Stimulated activated CD8-positive, alpha-beta memory T cell treated with anti-CD3 and anti-CD28 coated beads, Interleukin-7, amount 100 ng/mL, for 48 hours (primary cell): ENCODE data around the gene CADM2.
A peak's percentile ranks its signal among the peaks of the same experiment; 100 is the strongest.

ENCODE experiments used
- DNase-seq, 2 donors: peaks; one replicate each; pipeline ENCODE4 v3.0.0-alpha.2; 2020; ENCODE audit warnings: low read depth in 1 of 2; ENCODE audit errors: extremely low read depth in 1 of 2

The CADM2 gene

DNA sequence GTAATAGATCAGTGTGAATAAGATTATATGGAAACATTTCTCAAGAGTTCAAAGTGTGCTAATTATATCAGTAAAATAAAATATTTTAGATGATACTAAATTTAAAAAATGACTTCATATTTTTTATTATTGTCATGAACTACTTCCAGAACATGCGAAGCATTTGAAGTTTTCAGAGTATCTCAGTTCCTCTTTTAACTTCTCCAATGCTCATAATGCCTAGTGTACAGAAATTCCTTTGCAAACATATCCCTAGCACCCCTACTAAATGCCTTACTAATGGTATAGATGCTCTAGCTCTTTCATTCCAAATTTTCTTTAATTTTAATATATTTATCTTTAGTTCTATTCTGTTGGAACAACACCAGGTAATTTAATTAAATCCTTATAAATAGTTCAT is 580.4 kb downstream of the CADM2 start:
- no peak for DNase-seq

DNA sequence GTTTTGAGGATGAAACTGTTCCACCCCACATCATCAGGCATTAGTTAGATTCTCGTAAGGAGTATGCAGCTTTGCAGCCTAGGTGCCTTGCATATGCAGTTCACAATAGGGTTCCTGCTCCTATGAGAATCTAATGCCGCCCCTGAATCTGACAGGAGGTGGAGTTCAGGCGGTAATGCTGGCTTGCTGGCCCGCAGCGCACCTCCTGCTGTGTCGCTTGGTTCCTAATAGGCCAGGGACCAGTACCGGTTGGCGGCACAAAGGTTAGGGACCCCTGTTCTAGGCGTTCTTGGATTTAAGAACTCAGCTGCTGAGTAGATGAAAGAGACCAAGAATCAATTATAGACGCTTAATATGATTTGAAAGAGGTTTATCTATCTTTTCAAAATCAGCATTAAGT is 595.4 kb downstream of the CADM2 start:
- DNase-seq = no peak

DNA sequence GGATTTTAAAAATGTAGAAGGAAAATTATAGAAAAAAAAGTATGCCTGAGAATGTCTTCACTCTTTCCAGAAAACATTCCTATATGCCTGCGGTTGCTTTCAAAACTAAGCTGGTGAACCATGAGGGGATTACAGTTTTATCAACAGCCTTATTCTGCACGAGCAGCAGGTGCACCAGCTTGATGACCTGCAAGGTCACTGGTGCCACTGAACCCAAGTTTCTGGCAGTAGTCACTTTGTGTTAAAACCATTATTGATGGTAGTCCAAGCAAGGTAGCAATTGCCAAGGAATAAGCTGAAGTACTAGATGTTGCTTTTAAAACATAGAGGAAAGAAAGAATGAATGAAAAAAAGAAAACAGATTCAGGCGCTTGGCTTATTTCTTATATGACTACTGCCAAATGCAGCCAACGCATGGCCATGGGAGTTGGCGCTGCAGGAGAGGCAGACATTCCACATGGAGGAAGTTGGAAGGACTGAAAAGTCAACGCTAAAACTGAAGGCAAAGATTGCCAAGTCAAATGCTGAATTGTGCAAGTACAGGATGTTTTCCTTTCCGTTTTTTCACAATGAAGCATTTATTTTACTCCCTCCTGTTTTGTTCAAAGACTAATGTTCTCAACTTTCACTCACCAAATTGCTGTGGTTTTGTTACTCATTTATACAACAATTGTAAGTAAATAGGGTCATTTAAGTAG is 601.4 kb downstream of the CADM2 start:
- no peak for DNase-seq

DNA sequence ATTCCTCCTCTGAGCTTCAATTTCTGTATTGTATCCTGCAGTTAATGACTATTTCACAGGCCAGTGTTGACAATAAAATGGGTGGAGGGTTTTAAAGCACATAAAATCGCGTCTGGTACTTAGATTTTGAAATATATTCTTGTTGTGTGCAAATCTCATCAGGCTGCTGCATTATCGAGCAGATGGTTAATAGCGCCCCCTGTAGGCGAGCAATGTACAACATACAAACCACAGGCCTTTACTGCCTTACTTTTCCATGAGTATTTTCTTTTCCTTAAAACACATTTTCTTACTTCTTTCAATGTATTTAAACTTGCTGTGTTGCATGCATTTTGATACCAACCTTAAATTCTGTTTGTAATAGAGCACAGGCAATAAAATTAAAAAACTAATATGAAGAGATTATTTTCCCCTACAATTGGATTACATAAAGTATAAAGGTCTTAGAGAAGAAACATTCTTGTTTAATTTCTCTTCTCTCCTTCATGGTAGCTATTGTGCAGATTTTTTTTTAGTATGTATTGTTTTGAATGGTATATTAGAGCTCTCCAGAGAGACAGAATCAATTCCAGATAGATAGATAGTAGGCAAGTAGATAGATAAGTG is 608.4 kb downstream of the CADM2 start:
- peak in 1 of 2 donors; percentile 3 for DNase-seq

DNA sequence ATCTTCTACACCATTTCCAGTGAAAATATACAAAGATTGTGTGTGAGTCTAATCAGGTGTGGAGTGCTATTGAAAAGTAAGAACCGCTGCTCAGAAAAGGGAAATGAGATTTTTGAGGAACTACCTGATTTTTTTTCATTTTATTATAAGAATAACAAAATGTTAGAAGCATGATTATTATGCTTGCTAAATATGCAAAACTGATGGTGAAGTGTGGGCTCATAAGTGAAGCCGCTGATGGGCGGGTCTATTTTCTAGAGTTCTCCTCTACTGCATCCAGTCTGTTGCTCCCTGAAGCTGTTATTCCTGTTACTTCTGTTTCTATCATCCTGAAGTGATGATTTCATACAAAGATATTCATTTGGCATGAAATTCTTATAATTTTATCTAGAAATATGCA is 612.0 kb downstream of the CADM2 start:
- no peak for DNase-seq

DNA sequence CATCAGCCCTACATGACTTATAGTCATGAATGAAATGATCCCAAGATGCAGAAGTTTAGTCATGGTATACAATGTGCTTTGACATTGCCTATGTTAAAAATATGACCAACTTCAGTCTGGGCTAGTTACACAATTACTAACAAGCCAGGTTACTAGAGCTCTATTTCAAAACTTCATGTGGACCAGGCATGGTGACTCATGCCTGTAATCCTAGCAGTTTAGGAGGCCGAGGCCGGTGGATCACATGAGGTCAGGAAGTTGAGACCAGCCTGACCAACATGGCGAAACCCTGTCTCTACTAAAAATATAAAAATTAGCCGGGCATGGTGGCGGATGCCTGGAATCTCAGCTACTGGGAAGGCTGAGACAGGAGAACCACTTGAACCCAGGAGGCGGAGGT is 613.0 kb downstream of the CADM2 start:
- DNase-seq = no peak

DNA sequence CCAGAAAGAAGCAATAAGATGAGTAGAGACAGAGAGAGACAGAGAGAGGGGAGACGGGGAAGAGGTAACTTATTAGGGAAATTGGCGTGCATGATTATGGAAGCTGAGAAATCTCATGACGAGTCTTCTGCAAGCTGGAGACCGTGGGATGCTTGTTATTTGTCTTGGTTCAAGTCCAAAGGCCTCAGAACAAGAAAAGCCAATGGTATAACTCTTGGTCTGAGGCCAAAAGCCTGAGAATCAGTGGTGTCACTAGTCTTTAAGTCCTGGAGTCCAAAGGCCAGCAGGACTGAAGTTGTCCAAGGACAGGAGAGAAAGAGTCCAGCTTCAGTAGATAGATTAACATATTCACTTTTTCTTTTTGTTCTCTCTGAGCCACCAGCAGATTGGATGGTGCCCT is 613.6 kb downstream of the CADM2 start:
- no peak for DNase-seq

DNA sequence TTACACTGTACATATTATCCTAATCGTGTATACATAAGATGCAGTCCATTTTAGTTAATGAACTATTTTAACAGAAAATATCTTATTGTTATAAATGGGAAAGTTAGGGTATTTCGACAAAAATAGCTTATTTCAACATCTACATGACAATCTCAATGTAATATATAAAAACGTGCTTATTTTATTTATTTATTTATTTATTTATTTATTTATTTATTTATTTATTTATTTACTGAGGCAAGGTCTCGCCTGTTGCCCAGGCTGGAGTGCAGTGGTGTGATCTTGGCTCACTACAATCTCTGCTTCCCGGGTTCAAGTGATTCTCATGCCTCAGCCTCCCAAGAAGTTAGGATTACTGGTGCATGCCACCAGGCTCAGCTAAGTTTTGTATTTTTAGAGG is 614.2 kb downstream of the CADM2 start:
- no peak for DNase-seq

DNA sequence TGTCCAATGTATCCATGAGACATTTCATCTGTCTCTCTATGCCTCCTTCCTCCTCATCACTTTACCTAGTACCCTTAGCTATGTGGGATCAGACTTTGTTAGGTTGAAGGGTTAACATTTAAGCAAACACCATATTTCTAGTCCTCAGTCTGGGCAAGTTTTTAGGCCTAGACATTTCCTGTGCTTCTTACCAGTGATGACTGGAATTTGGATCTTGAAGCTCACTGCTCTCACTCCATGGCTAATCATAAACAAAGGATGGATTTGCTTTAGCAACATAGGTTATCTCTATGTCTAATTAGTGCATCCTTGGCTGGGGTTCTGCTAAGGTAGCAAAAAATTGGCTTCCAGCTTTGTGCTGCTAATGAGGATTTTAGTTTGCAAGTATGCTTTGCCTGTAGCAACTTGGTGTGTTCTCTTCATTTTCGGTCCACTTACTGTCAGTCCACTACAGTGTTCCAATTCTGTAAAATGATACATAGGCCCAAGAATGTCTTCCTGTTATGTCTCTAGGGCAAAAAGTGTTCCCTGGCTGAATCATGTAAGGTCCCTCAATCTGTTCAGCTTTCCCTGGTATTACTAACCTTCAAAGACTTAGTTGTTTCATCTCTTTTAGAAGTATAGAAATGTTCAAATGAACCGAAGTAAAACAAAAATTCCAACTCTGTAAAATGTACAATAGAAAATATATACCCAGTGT is 615.4 kb downstream of the CADM2 start:
- DNase-seq = no peak

DNA sequence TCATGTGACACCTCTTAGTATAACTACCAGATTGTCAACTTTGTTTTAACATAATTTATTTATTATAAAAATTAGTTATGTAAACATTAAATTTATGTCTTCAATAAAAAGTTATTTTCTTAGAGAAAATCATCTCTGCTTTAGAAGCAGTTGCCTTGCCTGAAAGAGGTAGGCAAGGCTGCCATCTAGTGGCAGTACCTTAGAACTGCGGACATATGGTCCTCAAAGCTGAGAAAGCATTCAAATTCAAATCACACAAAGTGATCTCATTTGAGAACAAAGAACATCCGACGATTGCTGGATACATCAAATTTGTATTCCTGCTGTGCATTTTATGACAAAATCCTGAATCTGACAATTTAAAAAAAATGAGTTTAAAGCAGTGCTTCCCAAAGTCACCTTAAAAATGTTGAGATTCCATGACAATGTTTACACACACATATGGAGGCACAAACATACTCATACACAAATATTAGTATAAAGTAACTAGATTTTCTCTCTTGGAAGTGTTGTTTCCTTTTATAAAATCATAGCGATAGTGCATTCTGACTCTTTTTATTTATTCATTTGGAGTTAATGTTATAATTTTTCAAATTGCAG is 617.4 kb downstream of the CADM2 start:
- peak in 1 of 2 donors; percentile 5 for DNase-seq

DNA sequence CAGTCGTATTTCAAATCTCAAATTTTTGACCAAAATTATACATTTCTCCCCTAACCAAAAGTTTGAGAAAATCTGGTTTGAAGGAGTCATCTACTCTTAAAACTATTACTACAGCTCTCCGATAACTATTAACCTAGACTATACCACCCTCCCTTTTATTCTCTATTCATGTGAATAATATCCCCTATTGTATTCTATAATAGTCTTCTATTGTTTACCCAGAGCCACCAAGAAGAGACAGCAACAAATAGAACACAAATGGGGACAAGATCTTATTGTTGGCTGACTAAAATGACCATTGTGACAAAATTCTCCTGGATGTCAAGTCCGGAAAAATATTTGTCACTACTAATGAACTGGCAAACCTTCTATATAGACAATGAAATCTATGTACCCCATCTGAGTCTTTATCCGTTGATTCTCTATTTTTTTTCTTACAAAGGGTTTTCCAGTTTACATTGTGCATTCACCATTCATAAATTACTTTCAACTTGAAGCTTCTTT is 618.0 kb downstream of the CADM2 start:
- DNase-seq = no peak

DNA sequence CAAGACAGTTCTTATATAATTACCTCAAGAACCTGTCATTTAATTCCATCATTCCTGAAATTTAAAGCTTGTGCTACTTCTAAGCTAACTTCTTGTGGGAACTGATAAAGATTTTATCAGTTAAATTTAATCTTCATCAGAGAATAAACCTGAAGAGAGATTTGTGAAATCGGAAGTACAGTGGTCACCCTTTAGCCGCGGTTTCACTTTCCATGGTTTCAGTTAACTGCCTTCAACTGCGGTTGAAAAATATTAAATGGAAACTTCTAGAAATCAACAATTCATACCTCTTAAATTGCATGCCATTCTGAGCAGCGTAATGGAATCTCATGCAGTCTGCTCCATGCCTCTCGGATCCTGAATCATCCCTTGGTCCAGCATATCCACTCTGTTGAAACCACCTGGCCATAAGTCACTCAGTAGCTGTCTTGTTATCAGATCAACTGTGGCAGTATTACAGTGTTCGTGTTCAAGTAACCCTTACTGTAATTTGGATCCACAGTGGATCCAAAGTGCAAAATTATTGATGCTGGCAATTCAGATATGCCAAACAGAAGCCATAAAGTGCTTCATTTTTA is 626.1 kb downstream of the CADM2 start:
- no peak for DNase-seq

DNA sequence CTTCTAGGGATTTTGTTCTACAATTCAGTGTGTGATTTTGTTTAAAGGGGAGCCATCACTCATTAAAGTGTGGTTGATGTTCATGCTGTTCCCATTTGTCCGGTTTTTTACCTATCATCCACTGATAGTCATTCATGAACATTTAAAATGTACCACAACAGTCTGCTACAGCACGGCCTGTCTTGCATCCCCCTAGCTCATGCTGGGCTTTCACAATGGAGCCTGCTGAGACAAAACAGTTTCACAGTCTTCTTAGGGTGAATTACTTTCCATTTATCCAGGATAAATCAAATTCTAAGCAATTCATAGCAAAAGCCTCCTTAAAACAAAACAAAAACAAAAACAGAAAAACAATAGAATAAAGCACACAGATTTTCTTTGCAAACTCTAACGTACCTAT is 627.2 kb downstream of the CADM2 start:
- DNase-seq = no peak

DNA sequence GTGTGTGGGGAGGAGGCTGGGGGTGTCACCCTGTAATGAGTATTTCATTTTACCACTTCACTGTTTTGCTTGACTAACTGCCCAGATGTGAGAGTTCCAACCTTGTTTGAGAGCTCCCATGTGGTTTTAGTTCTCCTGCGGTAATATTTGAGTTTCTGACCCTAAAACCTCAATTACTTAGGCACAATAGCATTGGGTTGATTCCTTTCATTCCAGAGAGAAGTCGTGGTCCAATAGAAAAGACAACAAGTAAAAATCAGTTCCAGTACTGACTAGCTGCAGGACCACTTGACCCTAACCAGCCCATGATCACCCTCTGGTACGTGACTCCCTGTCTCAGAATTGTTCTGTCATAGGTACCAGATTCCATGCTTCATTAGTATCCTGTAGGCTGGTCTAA is 630.4 kb downstream of the CADM2 start:
- DNase-seq = no peak

DNA sequence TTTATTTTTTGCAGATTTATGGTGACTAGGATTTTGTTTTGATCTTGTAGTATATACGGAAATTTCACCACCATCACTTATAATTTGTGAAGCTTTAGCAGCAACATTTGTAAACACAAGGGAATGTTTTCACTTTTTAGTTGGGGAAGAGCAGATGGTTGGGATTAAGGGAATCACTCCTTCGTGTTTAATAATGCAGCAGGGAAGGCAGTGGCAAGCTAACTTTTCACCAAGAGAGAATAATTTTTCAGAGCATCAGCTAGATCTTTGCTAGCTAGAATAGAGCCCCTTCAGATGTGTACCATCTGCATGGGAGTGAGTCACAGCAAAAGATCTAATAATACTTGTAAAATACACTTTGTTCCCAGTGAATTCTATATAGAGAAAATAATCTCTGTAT is 632.7 kb downstream of the CADM2 start:
- DNase-seq = no peak

DNA sequence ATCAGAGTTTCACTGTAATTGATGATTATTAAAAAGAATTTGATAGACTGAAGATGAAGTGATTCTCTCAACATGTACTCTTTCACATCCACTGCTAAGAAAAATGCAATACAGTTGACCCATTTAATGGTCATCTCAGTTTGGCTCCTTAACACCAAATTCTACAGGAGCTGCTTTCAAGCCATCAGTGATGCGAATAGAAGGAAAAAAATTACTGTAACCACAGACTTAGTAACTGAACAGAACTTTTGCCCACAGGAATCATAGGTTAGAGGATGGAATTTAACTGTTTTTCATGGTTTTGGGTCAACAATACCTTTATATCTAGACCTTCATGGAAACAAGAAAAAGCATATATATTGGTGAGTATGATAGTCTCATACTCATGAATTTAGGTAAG is 633.5 kb downstream of the CADM2 start:
- DNase-seq = no peak

DNA sequence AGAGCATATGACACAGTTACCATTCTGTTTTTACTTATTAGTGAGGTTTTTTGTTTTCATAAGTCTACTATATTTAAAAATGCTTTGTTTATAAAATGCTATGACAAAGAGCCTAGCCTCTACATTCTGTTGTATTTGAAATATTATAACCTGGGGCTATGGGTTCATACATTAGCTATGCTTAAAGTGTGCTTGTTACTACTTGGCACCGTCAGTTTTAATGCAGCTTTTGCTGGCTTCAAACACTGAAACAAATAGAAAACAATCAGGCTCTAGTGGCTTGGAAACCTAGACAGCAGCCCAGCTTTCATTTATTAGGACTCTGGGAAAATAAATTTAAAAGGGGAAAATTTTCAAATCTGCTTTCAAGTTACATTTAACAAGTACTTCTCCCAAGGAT is 635.9 kb downstream of the CADM2 start:
- no peak for DNase-seq

DNA sequence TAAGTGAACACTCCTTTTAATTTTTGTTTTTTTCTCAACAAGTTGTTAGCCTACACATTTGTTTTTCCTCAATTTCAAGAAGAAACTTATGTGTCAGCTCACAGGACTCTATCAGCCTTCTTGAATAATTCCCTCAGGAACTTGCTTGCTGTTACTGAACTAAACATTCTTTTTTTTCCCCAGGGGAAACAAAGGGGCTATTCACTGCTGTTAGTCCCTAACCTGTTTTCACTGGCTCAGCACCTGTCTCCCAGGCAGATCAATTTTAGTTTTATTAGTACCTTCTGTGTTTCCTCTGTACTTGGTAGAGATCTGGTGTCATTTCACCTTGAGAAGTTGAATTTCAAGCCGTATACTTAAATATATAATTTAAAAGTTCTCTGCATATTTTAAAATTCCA is 644.6 kb downstream of the CADM2 start:
- no peak for DNase-seq

DNA sequence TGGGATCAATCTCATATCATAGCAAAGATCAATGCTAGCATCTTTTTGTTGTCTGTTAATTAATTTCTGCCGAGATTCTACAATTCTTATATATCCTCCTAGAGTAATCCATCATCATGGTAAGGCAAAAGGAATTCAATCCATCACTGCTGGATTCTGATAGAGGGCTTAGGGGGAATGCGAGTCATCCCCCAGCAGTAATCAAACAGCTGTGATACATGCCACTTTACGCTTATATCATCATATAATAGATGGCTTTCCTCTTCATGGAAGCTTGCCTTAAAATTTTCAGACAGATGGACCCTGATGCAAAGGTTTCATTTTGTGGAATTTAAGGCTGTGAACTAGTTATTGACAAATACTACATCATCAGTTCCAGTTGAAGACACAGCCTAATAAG is 645.9 kb downstream of the CADM2 start:
- DNase-seq = no peak

DNA sequence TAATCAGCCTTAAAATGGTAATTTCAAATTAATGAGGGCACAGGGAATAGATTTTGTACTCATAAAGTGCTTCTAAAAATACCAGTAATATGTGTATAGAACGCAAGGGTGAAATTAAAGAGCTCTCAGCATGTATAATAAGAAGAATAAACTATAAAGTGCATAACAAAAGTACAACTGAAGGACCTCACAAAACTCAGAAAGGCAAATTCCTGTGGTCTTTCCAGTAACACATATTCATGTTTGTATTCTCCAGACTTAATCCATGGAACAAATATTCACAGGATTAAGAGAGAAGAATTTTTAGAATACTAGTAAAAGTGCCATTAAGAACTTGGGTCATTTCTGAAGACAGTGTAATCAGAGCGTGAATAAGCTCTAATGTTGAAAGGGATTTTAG is 646.3 kb downstream of the CADM2 start:
- no peak for DNase-seq

DNA sequence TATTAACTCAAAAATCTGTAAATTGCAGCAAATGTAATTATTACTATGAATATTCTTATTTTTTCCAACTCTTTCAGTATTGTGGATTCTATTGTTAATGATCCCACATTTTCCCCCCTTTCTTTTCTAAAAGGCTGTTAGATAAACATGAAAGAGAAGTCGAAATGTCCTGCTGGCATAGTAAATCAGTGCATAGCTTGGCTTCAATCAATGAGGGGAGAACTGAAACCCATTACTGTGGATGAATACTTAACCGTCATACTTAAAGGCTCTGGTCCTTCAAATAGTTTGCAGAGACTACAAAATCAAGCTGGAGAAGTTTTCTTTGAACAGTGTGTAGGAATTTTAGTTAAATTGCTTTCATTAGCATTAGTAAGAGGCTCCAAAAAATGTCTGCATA is 667.9 kb downstream of the CADM2 start:
- DNase-seq = no peak
